Measurements from ENCODE around the gene DEFB112.

The DEFB112 gene

GRCh38 chr6:50091641-50092040 is 41.9 kb upstream of the DEFB112 start:
- no peak for DNase-seq (ENCODE audit: low read depth, low spot score)
- in situ Hi-C loops (cut with HindIII; ENCODE audit: low sequenced_read_pairs): no loop called here
- TF ChIP-seq CTCF (IDR thresholded peaks at IDR 0.05; ENCODE audit: low read depth, low read length): no peak
- H3K4me3 ChIP-seq (ENCODE audit: low read depth, low read length): no peak overlapping the region

- in situ Hi-C loops (cut with HindIII; ENCODE audit: low sequenced_read_pairs): no loop called here
- no peak for DNase-seq (ENCODE audit: low read depth, low spot score)
- no peak overlapping the region for H3K4me3 ChIP-seq (ENCODE audit: low read depth, low read length)
- TF ChIP-seq CTCF (IDR thresholded peaks at IDR 0.05; ENCODE audit: low read depth, low read length): no peak
Measured at GRCh38 chr6:50089911-50090310, 40.2 kb upstream of the DEFB112 start.

- TF ChIP-seq CTCF (IDR thresholded peaks at IDR 0.05; ENCODE audit: low read depth, low read length): no peak
- in situ Hi-C loops (cut with HindIII; ENCODE audit: low sequenced_read_pairs): no loop called here
- H3K4me3 ChIP-seq (ENCODE audit: low read depth, low read length): no peak overlapping the region
- DNase-seq (ENCODE audit: low read depth, low spot score): peak; percentile 49
Measured at GRCh38 chr6:50087231-50087954, 37.7 kb upstream of the DEFB112 start.

- in situ Hi-C loops (cut with HindIII; ENCODE audit: low sequenced_read_pairs): no loop called here
- no peak for TF ChIP-seq CTCF (IDR thresholded peaks at IDR 0.05; ENCODE audit: low read depth, low read length)
- no peak overlapping the region for H3K4me3 ChIP-seq (ENCODE audit: low read depth, low read length)
- DNase-seq (ENCODE audit: low read depth, low spot score): no peak
Measured at GRCh38 chr6:50077385-50077784, 27.7 kb upstream of the DEFB112 start.

GRCh38 chr6:50076431-50076830 is 26.7 kb upstream of the DEFB112 start:
- DNase-seq (ENCODE audit: low read depth, low spot score): no peak
- no peak overlapping the region for H3K4me3 ChIP-seq (ENCODE audit: low read depth, low read length)
- in situ Hi-C loops (cut with HindIII; ENCODE audit: low sequenced_read_pairs): no loop called here
- no peak for TF ChIP-seq CTCF (IDR thresholded peaks at IDR 0.05; ENCODE audit: low read depth, low read length)

GRCh38 chr6:50071921-50072320 is 22.2 kb upstream of the DEFB112 start:
- no peak overlapping the region for H3K4me3 ChIP-seq (ENCODE audit: low read depth, low read length)
- DNase-seq (ENCODE audit: low read depth, low spot score): no peak
- TF ChIP-seq CTCF (IDR thresholded peaks at IDR 0.05; ENCODE audit: low read depth, low read length): no peak
- in situ Hi-C loops (cut with HindIII; ENCODE audit: low sequenced_read_pairs): no loop called here
